ENCODE data around the gene COG5. TPM values are rescaled to one million over a fixed set of nuclear protein-coding genes. Genes with fewer than 3 reads are reported as not detected.

COG5 gene
- total and polyA plus RNA-seq, 2 of the 8 experiments (the other 6 are each of a cell fraction or from before 2014, with no cell fraction given), result 10.5 to 28.1 TPM

DNA sequence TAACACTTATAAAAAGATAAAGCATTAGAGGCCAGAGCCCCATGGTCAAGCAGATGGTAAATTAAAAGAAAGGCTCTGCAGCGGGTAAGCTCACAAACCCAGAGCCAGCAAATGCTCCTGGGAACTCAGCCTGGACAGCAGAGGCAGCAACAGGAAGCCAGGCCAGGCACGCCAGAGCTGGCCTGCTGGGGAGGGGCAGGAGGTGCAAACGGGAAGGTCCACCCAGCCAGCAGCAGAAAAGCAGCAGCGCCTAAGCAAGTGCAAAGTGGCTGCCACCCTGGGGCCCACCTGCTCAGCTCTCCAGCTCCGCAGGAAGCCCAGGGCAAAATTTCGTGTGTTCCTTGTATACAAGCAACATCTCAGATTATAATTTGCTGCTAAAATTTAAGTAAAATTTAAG, 176.6 kb downstream of the COG5 start:
- TF ChIP-seq JUND (IDR thresholded peaks at IDR 0.05; ENCODE audit: low read length) (no peak), SUZ12 (IDR thresholded peaks at IDR 0.05; ENCODE audit: low read length) (no peak)
- Histone ChIP-seq H3K4ac (replicated peaks; ENCODE audit: insufficient read length, low read depth, low read length) (no peak overlapping the region), H3K14ac (ENCODE audit: insufficient read length) (no peak overlapping the region), H3K36me3 (ENCODE audit: control insufficient read depth in 2 of 4, insufficient read depth in 4 of 4, low read length in 3 of 4) (no peaks in the 10 kb centered on the region), H3K79me2 (ENCODE audit: control insufficient read depth in 1 of 2, insufficient read depth in 2 of 2, low read length in 2 of 2) (no peaks in the 10 kb centered on the region), H4K5ac (ENCODE audit: insufficient read length, low read depth, low read length) (no peak overlapping the region), H2BK12ac (ENCODE audit: low read depth, low read length) (no peak overlapping the region), H2AFZ (ENCODE audit: low read length) (no peak overlapping the region), H2BK120ac (replicated peaks; ENCODE audit: low read depth, low read length) (no peak overlapping the region), H3K56ac (replicated peaks; ENCODE audit: insufficient read length, low read depth, low read length) (no peak overlapping the region), H4K8ac (ENCODE audit: extremely low read depth, insufficient read depth, low read length) (no peak overlapping the region), H3K23me2 (ENCODE audit: low read depth, low read length) (no peaks in the 10 kb centered on the region; the same call in 1 of the 2 replicates), H4K91ac (replicated peaks; ENCODE audit: insufficient read length, low read length) (no peak overlapping the region), H3K23ac (ENCODE audit: insufficient read length) (no peak overlapping the region), H3K4me1 (replicated peaks in 1 of 4; ENCODE audit: control insufficient read depth in 3 of 4, insufficient read depth in 4 of 4, low read length in 3 of 4) (peaks cover 2 to 16% (median 13%) of the 10 kb centered on the region in 4 experiments), H3K79me1 (ENCODE audit: low read depth, low read length) (no peaks in the 10 kb centered on the region), H2BK20ac (ENCODE audit: low read length) (no peak overlapping the region), H3K9me3 (ENCODE audit: insufficient read depth in 2 of 2, low read depth in 1 of 2, low read length in 1 of 2) (no peaks in the 10 kb centered on the region; a peak in 1 of 4 replicates), H2BK15ac (ENCODE audit: low read length) (no peak overlapping the region), H3K9ac (replicated peaks in 1 of 4; ENCODE audit: extremely low read depth in 1 of 4, low read depth in 3 of 4, low read length in 3 of 4) (no peak overlapping the region), H3K4me2 (ENCODE audit: insufficient read depth in 1 of 2, low read depth in 2 of 2, low read length in 2 of 2) (no peak overlapping the region; a peak in 1 of 4 replicates), H4K20me1 (replicated peaks in 1 of 2; ENCODE audit: control insufficient read depth in 1 of 2, insufficient read depth in 2 of 2, low read length in 2 of 2) (peaks cover 3% of the 10 kb centered on the region in 2 experiments), H3K27me3 (replicated peaks in 1 of 4; ENCODE audit: control insufficient read depth in 3 of 4, extremely low read depth in 1 of 4, insufficient read depth in 3 of 4, low read length in 3 of 4) (no peaks in the 10 kb centered on the region), H3K18ac (ENCODE audit: extremely low read depth, low read length) (no peak overlapping the region), H3K4me3 (ENCODE audit: extremely low read depth in 1 of 4, insufficient read depth in 2 of 4, low read depth in 3 of 4, low read length in 4 of 4) (no peak overlapping the region), H3K27ac (ENCODE audit: low read depth, low read length) (no peak overlapping the region), H2AK5ac (ENCODE audit: low read depth, low read length) (no peak overlapping the region), H2BK5ac (ENCODE audit: low read depth, low read length) (no peak overlapping the region)
- ChIA-PET CTCF (ENCODE audit: partially characterized antibody) (interaction anchor here (1.4 kb wide), 1 partner anchor 9 kb away, joined by 8 read pairs; no protein-coding TSS in a partner anchor), POLR2A (ENCODE audit: partially characterized antibody) (interaction anchor here (1.5 kb wide), 1 partner anchor 10 kb away, joined by 5 read pairs; no protein-coding TSS in a partner anchor)
- DNase-seq (ENCODE audit: low read depth in 1 of 2, low spot score in 2 of 2), result no peak
- WGBS, 2 experiments (ENCODE audit: extremely low coverage in 1 of 2, insufficient coverage in 1 of 2, insufficient read length in 1 of 2, insufficient replicate concordance in 2 of 2, low coverage in 1 of 2, low lambda C conversion rate in 2 of 2, missing lambda C conversion rate in 1 of 2), result 67% methylated on average over 6 of the region's 6 CpGs; no CpG with 5 or more reads in 1 of the 2 experiments
- FAIRE-seq, result no peak
